ENCODE measurements around the gene ARL6IP4.

GRCh38 chr12:123029550-123029949, 49.1 kb downstream of the ARL6IP4 start:
- TF ChIP-seq CTCF (IDR thresholded peaks at IDR 0.05; ENCODE audit: low read length) (no peak), EZH2phosphoT487 (IDR thresholded peaks at IDR 0.05; ENCODE audit: low read length) (no peak)

Data from MM.1S (cell line).